Ishikawa (cell line): ENCODE data around the gene MARCKSL1.
A peak's percentile ranks its signal among the peaks of the same experiment; 100 is the strongest.

Source experiments
- CEBPB ChIP-seq: IDR thresholded peaks from 2 replicates; pipeline ENCODE4 v1.6.1; 2012
- CREB1 ChIP-seq: IDR thresholded peaks from 2 replicates; pipeline ENCODE4 v1.6.1; 2012; ENCODE audit warnings: low read depth
- EGR1 ChIP-seq: IDR thresholded peaks from 2 replicates; pipeline ENCODE4 v1.6.1; 2012
- EP300 ChIP-seq: IDR thresholded peaks from 2 replicates; pipeline ENCODE4 v1.6.1; 2012; ENCODE audit warnings: borderline replicate concordance
- FOXM1 ChIP-seq: IDR thresholded peaks from 2 replicates; pipeline ENCODE4 v1.6.1; 2012; ENCODE audit warnings: low read depth, borderline replicate concordance
- MAX ChIP-seq: IDR thresholded peaks from 2 replicates; pipeline ENCODE4 v1.6.1; 2012
- NFIC ChIP-seq: IDR thresholded peaks from 2 replicates; pipeline ENCODE4 v1.6.1; 2012
- RAD21 ChIP-seq: IDR thresholded peaks from 2 replicates; pipeline ENCODE4 v1.6.1; 2012; ENCODE audit warnings: low read depth
- REST ChIP-seq: IDR thresholded peaks from 2 replicates; pipeline ENCODE4 v1.6.1; 2012; ENCODE audit warnings: low read depth, mild to moderate bottlenecking
- TAF1 ChIP-seq: IDR thresholded peaks from 2 replicates; pipeline ENCODE4 v1.6.1; 2012; ENCODE audit warnings: low read depth, mild to moderate bottlenecking
- TCF12 ChIP-seq: IDR thresholded peaks from 2 replicates; pipeline ENCODE4 v1.6.1; 2012; ENCODE audit warnings: low read depth
- TEAD4 ChIP-seq: IDR thresholded peaks from 2 replicates; pipeline ENCODE4 v1.6.1; 2012
- USF1 ChIP-seq: IDR thresholded peaks from 2 replicates; pipeline ENCODE4 v1.6.1; 2012
- YY1 ChIP-seq: IDR thresholded peaks from 2 replicates; pipeline ENCODE4 v1.6.1; 2012; ENCODE audit warnings: low read depth
- ZBTB7A ChIP-seq: IDR thresholded peaks from 2 replicates; pipeline ENCODE4 v1.6.1; 2012; ENCODE audit warnings: low read depth

MARCKSL1 gene

GRCh38 chr1:32333251-32333963, 2.6 kb downstream of the MARCKSL1 start:
- TF ChIP-seq TEAD4: no peak
- TF ChIP-seq MAX: no peak

- TF ChIP-seq MAX (no peak), ZBTB7A (peak; percentile 94), YY1 (no peak), TCF12 (peak; percentile 60), RAD21 (0 out of 2 replicates have a peak, but pooled peaks have one; percentile 6), EP300 (0 out of 2 replicates have a peak, but pooled peaks have one; percentile 14), CEBPB (no peak), USF1 (no peak), NFIC (peak; percentile 43), TEAD4 (peak; percentile 13; the same call in 1 of the 2 replicates), EGR1 (peak; percentile 50; the same call in 1 of the 2 replicates)
Observed at GRCh38 chr1:32332290-32333079, 3.5 kb downstream of the MARCKSL1 start.

- TF ChIP-seq REST (no peak), TAF1 (no peak), TCF12 (no peak), USF1 (no peak), MAX (no peak)
Observed at GRCh38 chr1:32331549-32331948, 4.5 kb downstream of the MARCKSL1 start.

- TF ChIP-seq USF1 (no peak), FOXM1 (no peak), MAX (no peak), ZBTB7A (no peak), NFIC (no peak), CREB1 (no peak), TAF1 (no peak), TEAD4 (no peak), TCF12 (no peak), REST (no peak), EGR1 (no peak), YY1 (no peak), RAD21 (no peak), CEBPB (no peak), EP300 (no peak)
Observed at GRCh38 chr1:32330558-32331151, 5.4 kb downstream of the MARCKSL1 start.

- TF ChIP-seq CEBPB (no peak), YY1 (no peak), NFIC (no peak), EGR1 (no peak), TAF1 (no peak), FOXM1 (no peak)
Observed at GRCh38 chr1:32329931-32330466, 6.0 kb downstream of the MARCKSL1 start.
